Upper lobe of left lung (tissue), 6 donors: ENCODE data around the gene PDE4B. TPM values are rescaled to one million over a fixed set of nuclear protein-coding genes. Genes with fewer than 3 reads are reported as not detected.
"Not testable (repeated sequence)": the region's sequence is repeated elsewhere in the genome, so short reads cannot be mapped to it uniquely, and the experiment has no call there.

Source experiments
- ATAC-seq, 2 donors: fragments of 200-7000 bp; cut with Tn5 transposase; one replicate each; pipeline ENCODE4 v1.9.1; 2022; ENCODE audit warnings: mild to moderate bottlenecking in 2 of 2, moderate library complexity in 2 of 2; ENCODE audit not compliant: low FRiP score in 2 of 2
- DNase-seq, 2 donors: peaks; one replicate each; pipeline ENCODE4 v3.0.0-alpha.2; 2019 to 2020
- H3K27ac ChIP-seq, 4 donors: fragments of 200-600 bp; sonication (generic); one replicate each; pipeline ENCODE4 v1.5.1; 2016 to 2019
- H3K27me3 ChIP-seq, 4 donors: fragments of 200-600 bp; sonication (generic); one replicate each; pipeline ENCODE4 v1.5.1; 2017 to 2019
- H3K36me3 ChIP-seq, 4 donors: fragments of 200-600 bp; sonication (generic); one replicate each; pipeline ENCODE4 v1.5.1; 2016 to 2019
- H3K4me1 ChIP-seq, 4 donors: fragments of 200-600 bp; sonication (generic); one replicate each; pipeline ENCODE4 v1.5.1; 2018 to 2019
- H3K4me3 ChIP-seq, 4 donors: fragments of 200-600 bp; sonication (generic); one replicate each; pipeline ENCODE4 v1.5.1; 2017 to 2019; ENCODE audit warnings: mild to moderate bottlenecking in 2 of 4, moderate library complexity in 1 of 4
- H3K9me3 ChIP-seq, 4 donors: fragments of 200-600 bp; sonication (generic); one replicate each; pipeline ENCODE4 v1.5.1; 2018 to 2019
- CTCF ChIP-seq, 6 experiments: fragments of 450-650 bp in 4 of 6; fragments of 200-600 bp in 2 of 6; sonication (generic) in 2 of 6; IDR thresholded peaks; one replicate each; pipeline ENCODE4 v1.5.1; 2016 to 2019; ENCODE audit warnings: antibody characterized with exemption in 6 of 6
- EP300 ChIP-seq, 4 donors: sonication (generic); formaldehyde crosslinking; IDR thresholded peaks; one replicate each; pipeline ENCODE4 v1.5.1; 2017; ENCODE audit warnings: antibody characterized with exemption in 4 of 4, control low read depth in 2 of 4
- POLR2A ChIP-seq, 4 donors: fragments of 450-650 bp; IDR thresholded peaks; one replicate each; pipeline ENCODE4 v1.5.1; 2016 to 2017; ENCODE audit warnings: antibody characterized with exemption in 4 of 4, mild to moderate bottlenecking in 2 of 4
- POLR2AphosphoS5 ChIP-seq, 2 donors: sonication (generic); formaldehyde crosslinking; IDR thresholded peaks; one replicate each; pipeline ENCODE4 v1.5.1; 2017; ENCODE audit warnings: antibody characterized with exemption in 2 of 2
- WGBS, 2 donors: methylation state at CpG; one replicate each; pipeline ENCODE4 v1.1.5; 2017 to 2018; 5-methylcytosine and 5-hydroxymethylcytosine counted together
- total RNA-seq, 6 donors: library from RNA; depleted of rRNA in 4 of 6; stranded (reverse); fragments of >200 nt in 4 of 6; gene quantifications; one replicate each; pipeline versions ENCODE4 v1.1.0 to v1.2.1, GENCODE V29; 2016 to 2021
- donor health status: DM: no; HTN: no; CAD: no; lungs with moderate emphysema.
- donor health status: DM: no; HTN: yes; CAD: no; lungs with severe emphysema.

PDE4B gene
- total RNA-seq, 6 donors from 2014 or later: 8.1 to 61.6 (median 15.9) TPM

DNA sequence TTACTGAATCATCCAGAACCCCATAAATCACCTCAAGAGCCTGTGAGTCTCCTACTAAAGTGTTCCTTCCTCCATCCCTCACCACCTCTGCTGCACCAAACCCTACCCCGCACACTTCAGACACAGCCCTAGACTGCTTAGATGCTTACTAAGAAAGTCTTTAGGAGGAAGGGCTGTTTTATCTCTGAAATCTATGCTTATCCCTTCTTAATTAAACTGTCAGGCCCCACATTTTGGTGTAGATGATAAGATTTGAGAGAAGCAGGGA, 524.5 kb downstream of the PDE4B start:
- 74 to 91% methylated on average over 1 of the region's 1 CpG for WGBS, 2 donors
- DNase-seq (no peak), ATAC-seq (peak in 1 of 2 donors; percentile 35)
- TF ChIP-seq POLR2AphosphoS5 (IDR thresholded peaks at IDR 0.05) (no peak), CTCF (IDR thresholded peaks at IDR 0.05) (no peak), POLR2A (IDR thresholded peaks at IDR 0.05) (no peak), EP300 (IDR thresholded peaks at IDR 0.05) (no peak)
- peaks cover 0 to 9% (median 3%) of the 10 kb centered on the region in 4 donors for H3K4me1 ChIP-seq
- H3K9me3 ChIP-seq: no peaks in the 10 kb centered on the region
- H3K27ac ChIP-seq: peak overlapping the region in 1 of 4 donors; percentile 7
- no peaks in the 10 kb centered on the region for H3K36me3 ChIP-seq
- no peaks in the 10 kb centered on the region for H3K27me3 ChIP-seq
- no peak overlapping the region for H3K4me3 ChIP-seq

DNA sequence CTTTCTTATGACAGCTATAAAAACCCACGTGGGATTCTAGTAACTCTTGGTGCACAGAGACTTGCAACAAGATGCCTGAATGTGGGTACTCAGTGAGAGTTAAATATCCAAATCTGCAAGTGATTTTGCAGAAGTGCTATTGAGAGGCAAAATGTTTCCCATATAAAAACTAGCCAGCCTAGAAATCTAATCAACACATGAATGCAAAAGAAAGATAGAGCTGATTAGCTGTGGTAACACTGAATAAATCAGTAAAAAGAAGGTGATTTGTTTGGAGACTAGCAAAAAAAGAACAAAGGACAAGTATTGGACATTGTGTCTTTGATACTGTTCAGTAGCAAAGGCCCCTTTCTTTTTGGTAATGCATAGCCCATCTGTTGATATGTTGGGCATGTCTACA, 527.5 kb downstream of the PDE4B start:
- DNase-seq (no peak), ATAC-seq (no peak)
- no peaks in the 10 kb centered on the region for H3K27me3 ChIP-seq
- 52 to 79% methylated on average over 1 of the region's 1 CpG for WGBS, 2 donors
- no peak overlapping the region for H3K4me3 ChIP-seq
- no peaks in the 10 kb centered on the region for H3K9me3 ChIP-seq
- no peak for TF ChIP-seq POLR2A (IDR thresholded peaks at IDR 0.05)
- TF ChIP-seq CTCF (IDR thresholded peaks at IDR 0.05): no peak
- TF ChIP-seq POLR2AphosphoS5 (IDR thresholded peaks at IDR 0.05): no peak
- TF ChIP-seq EP300 (IDR thresholded peaks at IDR 0.05): no peak
- H3K4me1 ChIP-seq: peaks cover 0 to 9% (median 3%) of the 10 kb centered on the region in 4 donors
- no peaks in the 10 kb centered on the region for H3K36me3 ChIP-seq
- no peak overlapping the region for H3K27ac ChIP-seq

- H3K9me3 ChIP-seq, H3K4me3 ChIP-seq, DNase-seq, H3K27me3 ChIP-seq, H3K27ac ChIP-seq, H3K4me1 ChIP-seq, H3K36me3 ChIP-seq, ATAC-seq: not testable (repeated sequence)
- WGBS, 2 donors: 62 to 72% methylated on average over 2 of the region's 2 CpGs
Measured at GRCh38 chr1:66322462-66322861, 529.8 kb downstream of the PDE4B start.

GRCh38 chr1:66323958-66324625, 531.4 kb downstream of the PDE4B start:
- no peaks in the 10 kb centered on the region for H3K27me3 ChIP-seq
- no peak overlapping the region for H3K4me3 ChIP-seq
- ATAC-seq (no peak), DNase-seq (no peak)
- peaks cover 3 to 14% (median 6%) of the 10 kb centered on the region in 4 donors for H3K4me1 ChIP-seq
- no peaks in the 10 kb centered on the region for H3K36me3 ChIP-seq
- no peaks in the 10 kb centered on the region for H3K9me3 ChIP-seq
- no peak overlapping the region for H3K27ac ChIP-seq
- TF ChIP-seq CTCF (IDR thresholded peaks at IDR 0.05): no peak
- no peak for TF ChIP-seq POLR2A (IDR thresholded peaks at IDR 0.05)
- TF ChIP-seq EP300 (IDR thresholded peaks at IDR 0.05): no peak
- TF ChIP-seq POLR2AphosphoS5 (IDR thresholded peaks at IDR 0.05): no peak
- 81 to 88% methylated on average over 3 of the region's 3 CpGs for WGBS, 2 donors

DNA sequence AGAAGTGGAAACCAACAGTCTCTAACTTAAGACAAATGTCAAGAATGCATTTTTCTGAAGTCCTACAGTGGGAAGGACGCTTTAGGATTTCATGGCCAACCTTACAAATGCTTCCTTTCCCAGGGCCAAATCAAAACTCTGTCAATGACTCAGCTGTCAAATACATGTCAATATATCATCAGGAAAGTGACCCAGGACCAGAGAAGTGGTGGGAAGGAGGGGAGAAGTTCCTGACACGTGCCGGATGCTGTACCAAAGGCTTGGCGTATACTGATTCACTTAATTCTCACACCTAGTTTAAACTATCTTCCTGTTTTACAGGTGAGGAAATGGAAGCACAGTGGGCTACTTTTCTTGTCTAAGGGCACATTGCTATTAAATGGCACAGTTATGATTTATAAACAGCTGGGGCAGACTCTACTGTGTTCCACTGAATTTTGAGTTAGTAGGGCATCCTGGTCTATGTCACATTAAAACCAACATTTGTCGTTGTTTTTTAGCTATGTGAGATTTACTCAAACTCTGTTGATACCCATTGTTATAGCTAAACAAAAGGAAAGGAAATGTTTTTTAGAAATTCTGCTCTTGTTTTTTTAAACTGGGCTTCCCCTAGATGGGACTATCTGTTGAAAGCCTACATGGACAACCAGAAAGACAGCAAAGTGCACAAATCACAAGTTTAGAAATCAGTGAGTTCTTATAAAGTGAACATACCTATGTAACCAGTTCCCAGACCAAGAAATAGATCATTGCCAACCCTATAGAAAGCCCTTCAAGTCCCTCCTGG, 533.1 kb downstream of the PDE4B start:
- peaks cover 8 to 22% (median 10%) of the 10 kb centered on the region in 4 donors for H3K4me1 ChIP-seq
- 88 to 90% methylated on average over 5 of the region's 5 CpGs for WGBS, 2 donors
- no peak for TF ChIP-seq POLR2A (IDR thresholded peaks at IDR 0.05)
- no peak overlapping the region for H3K4me3 ChIP-seq
- H3K27me3 ChIP-seq: no peaks in the 10 kb centered on the region
- H3K27ac ChIP-seq: no peak overlapping the region
- DNase-seq (no peak), ATAC-seq (no peak)
- H3K9me3 ChIP-seq: no peaks in the 10 kb centered on the region
- no peaks in the 10 kb centered on the region for H3K36me3 ChIP-seq

DNA sequence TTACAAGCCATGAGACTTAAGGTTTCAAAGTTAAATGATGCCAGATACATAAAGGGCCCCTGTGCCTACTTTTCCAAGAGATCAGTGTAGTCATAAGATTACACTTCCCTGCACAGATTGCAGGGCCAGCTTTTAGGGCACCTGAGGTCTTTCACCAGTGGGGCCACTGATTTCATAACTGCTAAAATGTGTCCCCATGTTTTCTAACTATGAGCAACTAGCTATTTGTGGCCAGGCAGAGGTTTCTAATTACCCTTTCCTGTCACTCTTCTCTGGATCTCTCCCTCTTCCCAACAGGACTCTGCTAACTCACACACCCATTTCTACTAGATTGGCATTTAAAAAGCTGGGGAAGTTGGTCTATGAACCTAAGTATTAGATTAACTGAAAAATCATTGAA, 534.2 kb downstream of the PDE4B start:
- TF ChIP-seq POLR2A (IDR thresholded peaks at IDR 0.05): no peak
- no peak for TF ChIP-seq CTCF (IDR thresholded peaks at IDR 0.05)
- no peak for TF ChIP-seq EP300 (IDR thresholded peaks at IDR 0.05)
- no peak for TF ChIP-seq POLR2AphosphoS5 (IDR thresholded peaks at IDR 0.05)
- H3K27me3 ChIP-seq: no peaks in the 10 kb centered on the region
- H3K36me3 ChIP-seq: no peaks in the 10 kb centered on the region
- no peak overlapping the region for H3K27ac ChIP-seq
- DNase-seq (no peak), ATAC-seq (no peak)
- H3K4me1 ChIP-seq: peaks cover 15 to 33% (median 18%) of the 10 kb centered on the region in 4 donors
- no peak overlapping the region for H3K4me3 ChIP-seq
- no peaks in the 10 kb centered on the region for H3K9me3 ChIP-seq
